ENCODE measurements around the gene FBRSL1. TPM values are rescaled to one million over a fixed set of nuclear protein-coding genes. Genes with fewer than 3 reads are reported as not detected.

Gene FBRSL1
- polyA plus RNA-seq, 3 donors: 0.39 to 28.7 (median 0.74) TPM

GRCh38 chr12:132545955-132546354 is 56.0 kb downstream of the FBRSL1 start:
- H3K4me2 ChIP-seq (replicated peaks; ENCODE audit: extremely low read depth, low read length, poor library complexity, severe bottlenecking): no peak overlapping the region
- Mint-ChIP-seq H3K36me3 (peaks cover 7 to 24% of the 10 kb centered on the region in 2 donors), H3K27ac (no peak overlapping the region), H3K9me3 (peaks cover 0 to 2% (median 0%) of the 10 kb centered on the region in 7 donors), H3K27me3 (ENCODE audit: low read depth in 3 of 3) (peaks cover 0 to 2% (median 2%) of the 10 kb centered on the region in 3 donors), H3K4me3 (no peak overlapping the region), H3K4me1 (no peaks in the 10 kb centered on the region)
- H4K20me1 ChIP-seq (ENCODE audit: insufficient read depth, low read length): peaks cover 87% of the 10 kb centered on the region
- no peaks in the 10 kb centered on the region for H3K4me1 ChIP-seq (ENCODE audit: control insufficient read depth in 1 of 2, insufficient read depth in 2 of 2, low read length in 2 of 2)
- no peaks in the 10 kb centered on the region for H3K9me3 ChIP-seq (replicated peaks in 1 of 2; ENCODE audit: control insufficient read depth in 1 of 2, insufficient read depth in 1 of 2, low read length in 2 of 2)
- 95% methylated on average over 10 of the region's 13 CpGs for WGBS (ENCODE audit: insufficient coverage)
- intact Hi-C loops (cut with micrococcal nuclease): no loop called here
- peaks cover 0 to 13% of the 10 kb centered on the region in 2 donors for H3K36me3 ChIP-seq (replicated peaks in 1 of 2; ENCODE audit: control insufficient read depth in 1 of 2, insufficient read depth in 2 of 2, low read length in 2 of 2)
- no peak for DNase-seq
- H3K79me2 ChIP-seq (ENCODE audit: insufficient read depth, low read length): no peaks in the 10 kb centered on the region
- H3K9ac ChIP-seq (ENCODE audit: insufficient read depth, low read length, poor library complexity, severe bottlenecking): no peak overlapping the region
- TF ChIP-seq CTCF (IDR thresholded peaks at IDR 0.05): no peak
- no peak overlapping the region for H2AFZ ChIP-seq (ENCODE audit: insufficient read depth, low read depth, low read length, poor library complexity, severe bottlenecking)
- no peak overlapping the region for H3K4me3 ChIP-seq (replicated peaks in 1 of 3; ENCODE audit: low read depth in 2 of 3, low read length in 3 of 3)
- no peaks in the 10 kb centered on the region for H3K27me3 ChIP-seq (ENCODE audit: control insufficient read depth in 2 of 2, insufficient read depth in 2 of 2, low read length in 2 of 2)
- H3K27ac ChIP-seq (ENCODE audit: low read depth in 1 of 2, low read length in 2 of 2): no peak overlapping the region

GRCh38 chr12:132546647-132547046 is 56.7 kb downstream of the FBRSL1 start:
- H3K36me3 ChIP-seq (replicated peaks in 1 of 2; ENCODE audit: control insufficient read depth in 1 of 2, insufficient read depth in 2 of 2, low read length in 2 of 2): peaks cover 1 to 13% of the 10 kb centered on the region in 2 donors
- no peak overlapping the region for H2AFZ ChIP-seq (ENCODE audit: insufficient read depth, low read depth, low read length, poor library complexity, severe bottlenecking)
- H3K4me3 Mint-ChIP-seq: no peak overlapping the region
- peaks cover 86% of the 10 kb centered on the region for H4K20me1 ChIP-seq (ENCODE audit: insufficient read depth, low read length)
- intact Hi-C loops (cut with micrococcal nuclease): no loop called here
- H3K27me3 ChIP-seq (ENCODE audit: control insufficient read depth in 2 of 2, insufficient read depth in 2 of 2, low read length in 2 of 2): no peaks in the 10 kb centered on the region
- no peak for TF ChIP-seq CTCF (IDR thresholded peaks at IDR 0.05)
- H3K27ac Mint-ChIP-seq: no peak overlapping the region
- no peaks in the 10 kb centered on the region for H3K4me1 ChIP-seq (ENCODE audit: control insufficient read depth in 1 of 2, insufficient read depth in 2 of 2, low read length in 2 of 2)
- no peaks in the 10 kb centered on the region for H3K4me1 Mint-ChIP-seq
- WGBS (ENCODE audit: insufficient coverage): 96% methylated on average over 19 of the region's 19 CpGs
- H3K79me2 ChIP-seq (ENCODE audit: insufficient read depth, low read length): no peaks in the 10 kb centered on the region
- DNase-seq: no peak
- H3K36me3 Mint-ChIP-seq: peaks cover 7 to 22% of the 10 kb centered on the region in 2 donors
- no peaks in the 10 kb centered on the region for H3K9me3 ChIP-seq (replicated peaks in 1 of 2; ENCODE audit: control insufficient read depth in 1 of 2, insufficient read depth in 1 of 2, low read length in 2 of 2)
- no peak overlapping the region for H3K4me3 ChIP-seq (replicated peaks in 1 of 3; ENCODE audit: low read depth in 2 of 3, low read length in 3 of 3)
- no peak overlapping the region for H3K27ac ChIP-seq (ENCODE audit: low read depth in 1 of 2, low read length in 2 of 2)
- no peak overlapping the region for H3K9ac ChIP-seq (ENCODE audit: insufficient read depth, low read length, poor library complexity, severe bottlenecking)
- no peak overlapping the region for H3K4me2 ChIP-seq (replicated peaks; ENCODE audit: extremely low read depth, low read length, poor library complexity, severe bottlenecking)
- peaks cover 0 to 2% (median 0%) of the 10 kb centered on the region in 7 donors for H3K9me3 Mint-ChIP-seq
- peaks cover 0 to 2% (median 2%) of the 10 kb centered on the region in 3 donors for H3K27me3 Mint-ChIP-seq (ENCODE audit: low read depth in 3 of 3)
